ENCODE data around the gene ANKRD9. TPM values are rescaled to one million over a fixed set of nuclear protein-coding genes. Genes with fewer than 3 reads are reported as not detected.

Gene ANKRD9
- total and polyA plus RNA-seq, 2 donors (not counting 3 experiments of a cell fraction or from before 2014, with no cell fraction given) = 21.0 to 24.6 TPM

DNA sequence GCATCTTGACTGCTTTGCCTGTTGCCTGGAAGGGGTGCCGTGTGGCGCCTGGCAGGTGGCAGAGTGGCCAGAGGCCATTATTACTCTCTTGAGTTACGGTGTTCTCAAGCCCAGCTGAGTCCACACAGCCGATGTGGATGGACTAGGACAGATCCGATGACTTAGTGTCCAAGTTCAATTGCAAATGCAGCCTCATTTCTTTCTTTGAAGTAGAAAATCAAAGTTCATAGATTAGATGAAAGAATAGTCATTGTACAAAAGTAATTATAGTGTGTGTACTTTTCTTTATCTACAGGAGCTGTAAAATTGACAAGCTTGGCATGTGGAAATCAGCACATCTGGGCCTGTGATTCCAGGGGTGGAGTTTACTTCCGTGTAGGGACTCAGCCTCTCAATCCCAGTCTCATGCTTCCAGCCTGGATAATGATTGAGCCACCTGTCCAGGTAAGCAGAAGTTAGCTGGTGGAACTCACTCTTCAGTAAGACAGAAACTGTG is 44.7 kb downstream of the ANKRD9 start:
- Histone ChIP-seq H3K4me1 (ENCODE audit: control insufficient read depth, extremely low read depth, insufficient read depth, low read length) (no peaks in the 10 kb centered on the region), H3K9ac (replicated peaks; ENCODE audit: extremely low read depth, insufficient read depth, low read length) (no peak overlapping the region), H3K9me3 (replicated peaks; ENCODE audit: control insufficient read depth, insufficient read depth, low read length) (no peaks in the 10 kb centered on the region), H3K27me3 (ENCODE audit: control insufficient read depth in 2 of 2, insufficient read depth in 2 of 2, low read length in 2 of 2) (no peaks in the 10 kb centered on the region), H2AFZ (ENCODE audit: low read depth, low read length) (no peak overlapping the region), H3K79me2 (ENCODE audit: control insufficient read depth, insufficient read depth, low read length) (no peaks in the 10 kb centered on the region), H3K36me3 (ENCODE audit: control insufficient read depth in 2 of 2, extremely low read depth in 1 of 2, insufficient read depth in 2 of 2, low read length in 2 of 2) (peaks cover 0 to 15% of the 10 kb centered on the region in 2 experiments), H3K4me3 (replicated peaks in 1 of 3; ENCODE audit: insufficient read depth in 1 of 3, low read depth in 1 of 3, low read length in 3 of 3) (no peak overlapping the region), H3K27ac (ENCODE audit: insufficient read depth, low read depth, low read length) (no peak overlapping the region), H4K20me1 (replicated peaks; ENCODE audit: control insufficient read depth, extremely low read depth, insufficient read depth, low read length) (no peaks in the 10 kb centered on the region), H3K9me1 (replicated peaks; ENCODE audit: control insufficient read depth, extremely low read depth, insufficient read depth, low read length) (no peaks in the 10 kb centered on the region), H3K4me2 (ENCODE audit: insufficient read depth, low read length) (no peak overlapping the region)
- FAIRE-seq (no peak), DNase-seq (ENCODE audit: low read depth, low spot score) (no peak)
- no peak for TF ChIP-seq POLR2AphosphoS5 (IDR thresholded peaks at IDR 0.05; ENCODE audit: insufficient read depth, low read depth, low read length)
- no peak for TF ChIP-seq EZH2 (IDR thresholded peaks at IDR 0.05; ENCODE audit: borderline replicate concordance, low read depth, low read length, severe bottlenecking)
- no peak for TF ChIP-seq FOS (IDR thresholded peaks at IDR 0.05; ENCODE audit: borderline replicate concordance, insufficient read depth, low read length)
- dilution Hi-C loops (cut with MboI; ENCODE audit: extremely low pct_ligation_motif_present, low sequenced_read_pairs) (no loop called here), intact Hi-C loops (cut with micrococcal nuclease) (no loop called here)
- POLR2A ChIA-PET = no interaction called here
- BruUV-seq (replicated peaks) = no TSS peak
- CTCF ChIA-PET = interaction anchor here (1.2 kb wide), 1 partner anchor 12 kb away, joined by 4 read pairs; no protein-coding TSS in a partner anchor

DNA sequence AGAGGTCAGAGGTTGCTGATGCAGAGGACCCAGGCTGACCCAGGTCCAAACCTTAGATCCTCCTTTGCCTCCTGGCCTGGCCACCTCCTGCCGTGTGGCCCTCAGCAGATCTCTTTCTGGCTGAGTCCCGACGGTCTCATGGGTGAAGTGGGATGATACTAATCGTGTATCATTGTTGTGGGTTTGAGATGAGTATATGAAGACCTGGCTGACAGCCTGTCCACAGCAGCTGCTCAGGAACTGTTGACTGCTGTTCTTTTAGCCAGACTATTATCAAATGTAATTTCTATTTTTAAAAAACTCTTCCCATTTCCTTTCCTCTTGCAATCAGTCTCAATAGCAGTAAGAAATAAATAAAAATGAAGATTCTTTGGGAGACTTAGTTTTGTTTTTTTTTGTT is 45.6 kb downstream of the ANKRD9 start:
- ChIA-PET CTCF (no interaction called here), POLR2A (no interaction called here)
- H3K4me2 ChIP-seq (ENCODE audit: insufficient read depth, low read length) = no peak overlapping the region
- TF ChIP-seq GATA2 (IDR thresholded peaks at IDR 0.05; ENCODE audit: insufficient read depth, insufficient read length, low read depth, low read length) (no peak), JUN (IDR thresholded peaks at IDR 0.05; ENCODE audit: borderline replicate concordance, insufficient read depth, insufficient read length, low read depth) (no peak), EZH2 (IDR thresholded peaks at IDR 0.05; ENCODE audit: borderline replicate concordance, low read depth, low read length, severe bottlenecking) (no peak), POLR2A (IDR thresholded peaks at IDR 0.05; ENCODE audit: low read depth, low read length) (no peak), FOS (IDR thresholded peaks at IDR 0.05; ENCODE audit: borderline replicate concordance, insufficient read depth, low read length) (no peak), CTCF (IDR thresholded peaks at IDR 0.05; ENCODE audit: extremely low read depth in 1 of 2, insufficient read depth in 1 of 2, low read depth in 1 of 2, low read length in 2 of 2) (no peak), MAX (IDR thresholded peaks at IDR 0.05; ENCODE audit: insufficient read depth, insufficient read length) (no peak), POLR2AphosphoS5 (IDR thresholded peaks at IDR 0.05; ENCODE audit: insufficient read depth, low read depth, low read length) (no peak), MYC (IDR thresholded peaks at IDR 0.05; ENCODE audit: low read depth, low read length) (no peak)
- no peak for FAIRE-seq
- no peak overlapping the region for H2AFZ ChIP-seq (ENCODE audit: low read depth, low read length)
- no peak for DNase-seq (ENCODE audit: low read depth, low spot score)
- H3K4me1 ChIP-seq (ENCODE audit: control insufficient read depth, extremely low read depth, insufficient read depth, low read length) = no peaks in the 10 kb centered on the region
- H3K9me3 ChIP-seq (replicated peaks; ENCODE audit: control insufficient read depth, insufficient read depth, low read length) = no peaks in the 10 kb centered on the region
- no peaks in the 10 kb centered on the region for H3K27me3 ChIP-seq (ENCODE audit: control insufficient read depth in 2 of 2, insufficient read depth in 2 of 2, low read length in 2 of 2)
- dilution Hi-C loops (cut with MboI; ENCODE audit: extremely low pct_ligation_motif_present, low sequenced_read_pairs) (no loop called here), intact Hi-C loops (cut with micrococcal nuclease) (no loop called here)
- H3K36me3 ChIP-seq (ENCODE audit: control insufficient read depth in 2 of 2, extremely low read depth in 1 of 2, insufficient read depth in 2 of 2, low read length in 2 of 2) = peaks cover 0 to 17% of the 10 kb centered on the region in 2 experiments
- no peak overlapping the region for H3K27ac ChIP-seq (ENCODE audit: insufficient read depth, low read depth, low read length)
- H3K9ac ChIP-seq (replicated peaks; ENCODE audit: extremely low read depth, insufficient read depth, low read length) = no peak overlapping the region
- no TSS peak for BruUV-seq (replicated peaks)
- no peaks in the 10 kb centered on the region for H3K79me2 ChIP-seq (ENCODE audit: control insufficient read depth, insufficient read depth, low read length)
- no peaks in the 10 kb centered on the region for H3K9me1 ChIP-seq (replicated peaks; ENCODE audit: control insufficient read depth, extremely low read depth, insufficient read depth, low read length)
- H4K20me1 ChIP-seq (replicated peaks; ENCODE audit: control insufficient read depth, extremely low read depth, insufficient read depth, low read length) = no peaks in the 10 kb centered on the region
- no peak overlapping the region for H3K4me3 ChIP-seq (replicated peaks in 1 of 3; ENCODE audit: insufficient read depth in 1 of 3, low read depth in 1 of 3, low read length in 3 of 3)
